GM12873 (cell line): Measurements from ENCODE around the gene ITGA3.
A peak's percentile ranks its signal among the peaks of the same experiment; 100 is the strongest.

Experiments used
- CTCF ChIP-seq: IDR thresholded peaks from 2 replicates; pipeline ENCODE4 v1.5.1; 2012; ENCODE audit warnings: low read depth, mild to moderate bottlenecking, moderate library complexity, low read length, control low read depth; ENCODE audit not compliant: insufficient read depth; ENCODE audit errors: missing control alignments

Gene ITGA3

GRCh38 chr17:50088952-50089825, 33.3 kb downstream of the ITGA3 start:
- no peak for TF ChIP-seq CTCF

GRCh38 chr17:50090071-50090470, 34.2 kb downstream of the ITGA3 start:
- TF ChIP-seq CTCF = no peak

DNA sequence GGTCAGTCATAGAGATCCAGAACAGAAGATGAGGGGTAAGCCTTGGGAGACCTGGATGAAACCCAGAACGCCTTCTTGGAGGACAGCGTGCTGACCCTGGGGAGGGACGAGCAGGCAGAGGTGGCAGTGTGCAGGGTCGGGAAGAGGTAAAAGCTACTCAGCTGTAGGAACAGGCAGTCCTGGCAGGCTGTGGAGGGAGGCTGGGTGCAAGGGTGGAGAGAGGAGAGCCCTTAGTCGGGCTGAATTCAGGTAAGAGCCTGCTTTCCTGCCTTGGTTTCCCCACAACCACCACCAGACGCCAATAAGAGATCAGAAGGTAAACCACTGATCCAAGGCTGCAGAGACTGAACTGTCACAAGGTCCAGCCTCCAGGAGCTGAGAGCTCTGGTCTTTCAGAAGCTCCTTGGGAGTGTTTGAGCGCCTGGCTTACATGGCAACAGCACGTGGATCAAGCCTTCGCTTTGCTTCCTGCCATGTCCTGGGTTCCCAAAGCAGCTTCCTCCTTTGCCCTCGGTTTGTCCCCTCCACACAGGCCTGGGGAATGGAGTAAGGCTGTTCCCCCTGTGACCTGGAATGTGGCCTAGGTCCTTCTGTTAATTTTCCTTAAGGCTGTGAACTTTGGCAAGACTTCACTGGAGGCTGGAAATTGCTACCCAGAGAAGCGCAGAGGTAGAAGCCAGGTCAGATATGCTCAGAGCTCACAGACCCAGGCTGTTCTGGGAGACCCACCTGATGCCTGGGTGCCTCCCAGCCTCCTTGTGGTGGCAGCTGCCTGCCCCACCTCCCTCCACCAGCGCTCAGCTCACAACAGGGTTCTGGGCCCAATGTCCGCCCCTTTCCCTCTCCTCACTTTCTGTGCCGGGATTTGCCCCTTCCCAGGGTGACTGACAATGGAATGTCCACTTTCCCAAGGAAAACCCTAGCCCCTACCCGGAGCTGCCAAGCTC, 35.3 kb downstream of the ITGA3 start:
- no peak for TF ChIP-seq CTCF

GRCh38 chr17:50091918-50092285, 36.0 kb downstream of the ITGA3 start:
- TF ChIP-seq CTCF = no peak

- no peak for TF ChIP-seq CTCF
These were observed 37.3 kb downstream of the ITGA3 start for GRCh38 chr17:50093246-50093645.

- no peak for TF ChIP-seq CTCF
These were observed 37.9 kb downstream of the ITGA3 start for GRCh38 chr17:50093807-50094206.

- TF ChIP-seq CTCF = peak; percentile 78
These were observed 38.4 kb downstream of the ITGA3 start for GRCh38 chr17:50094243-50094752.
